ENCODE results near the gene GTPBP3.

The GTPBP3 gene

GRCh38 chr19:17332677-17333581 is 4.4 kb upstream of the GTPBP3 start:
- Histone ChIP-seq H3K9ac (ENCODE audit: low read length) (no peak overlapping the region), H3K23ac (ENCODE audit: low read length) (no peak overlapping the region), H3K36me3 (ENCODE audit: control insufficient read depth in 1 of 2, insufficient read depth in 2 of 2, low read length in 2 of 2) (peaks cover 2 to 10% of the 10 kb centered on the region in 2 experiments), H3K4ac (ENCODE audit: low read depth, low read length) (no peak overlapping the region), H3K27ac (ENCODE audit: low read depth, low read length) (no peak overlapping the region), H3K4me1 (ENCODE audit: control insufficient read depth in 1 of 2, insufficient read depth in 2 of 2, low read length in 2 of 2) (peaks cover 20 to 22% of the 10 kb centered on the region in 2 experiments), H2AK5ac (ENCODE audit: low read length) (no peak overlapping the region), H3K4me2 (ENCODE audit: low read length) (no peak overlapping the region), H2BK120ac (ENCODE audit: insufficient read depth, low read length, poor library complexity) (no peak overlapping the region), H3K18ac (ENCODE audit: low read length) (peak overlapping the region; percentile 1), H3K79me1 (ENCODE audit: low read length) (peaks cover 30% of the 10 kb centered on the region), H3K14ac (ENCODE audit: low read length) (no peak overlapping the region), H3K9me3 (ENCODE audit: insufficient read depth, low read depth, low read length) (peaks cover 4% of the 10 kb centered on the region), H4K12ac (ENCODE audit: low read depth, low read length) (no peak overlapping the region), H4K8ac (ENCODE audit: low read depth, low read length) (no peak overlapping the region), H4K91ac (ENCODE audit: low read depth, low read length) (no peak overlapping the region), H2AFZ (ENCODE audit: insufficient read depth, low read length, poor library complexity) (no peak overlapping the region), H2BK12ac (ENCODE audit: low read length) (no peak overlapping the region), H3K4me3 (ENCODE audit: low read depth, low read length) (peak overlapping the region; percentile 7), H3K27me3 (ENCODE audit: insufficient read depth, low read length) (no peaks in the 10 kb centered on the region), H2BK5ac (ENCODE audit: low read depth, low read length, poor library complexity) (no peak overlapping the region), H3K79me2 (ENCODE audit: control insufficient read depth, insufficient read depth, low read length, poor library complexity) (peaks cover 9% of the 10 kb centered on the region)
- no CpG with 5 or more reads among the region's 45 CpGs for WGBS (ENCODE audit: extremely low coverage, insufficient coverage, insufficient read length)
- DNase-seq: peak in 1 of 2 donors; percentile 28

GRCh38 chr19:17333611-17334413 is 3.5 kb upstream of the GTPBP3 start:
- Histone ChIP-seq H3K14ac (ENCODE audit: low read length) (peak overlapping the region; percentile 90), H3K27me3 (ENCODE audit: insufficient read depth, low read length) (no peaks in the 10 kb centered on the region), H4K91ac (ENCODE audit: low read depth, low read length) (peak overlapping the region; percentile 90), H3K79me1 (ENCODE audit: low read length) (peaks cover 26% of the 10 kb centered on the region), H2AFZ (ENCODE audit: insufficient read depth, low read length, poor library complexity) (peak overlapping the region; percentile 96), H4K8ac (ENCODE audit: low read depth, low read length) (peak overlapping the region; percentile 88), H3K4me1 (ENCODE audit: control insufficient read depth in 1 of 2, insufficient read depth in 2 of 2, low read length in 2 of 2) (peaks cover 24 to 25% of the 10 kb centered on the region in 2 experiments), H3K36me3 (ENCODE audit: control insufficient read depth in 1 of 2, insufficient read depth in 2 of 2, low read length in 2 of 2) (peaks cover 2 to 10% of the 10 kb centered on the region in 2 experiments), H3K79me2 (ENCODE audit: control insufficient read depth, insufficient read depth, low read length, poor library complexity) (peaks cover 5% of the 10 kb centered on the region), H3K4me2 (ENCODE audit: low read length) (peak overlapping the region; percentile 90), H3K4ac (ENCODE audit: low read depth, low read length) (peak overlapping the region; percentile 6), H2AK5ac (ENCODE audit: low read length) (peak overlapping the region; percentile 63), H3K9me3 (ENCODE audit: insufficient read depth, low read depth, low read length) (peaks cover 4% of the 10 kb centered on the region), H3K18ac (ENCODE audit: low read length) (peak overlapping the region; percentile 19), H2BK120ac (ENCODE audit: insufficient read depth, low read length, poor library complexity) (peak overlapping the region; percentile 64), H3K23ac (ENCODE audit: low read length) (no peak overlapping the region), H3K27ac (ENCODE audit: low read depth, low read length) (peak overlapping the region; percentile 70), H2BK12ac (ENCODE audit: low read length) (peak overlapping the region; percentile 25), H3K4me3 (ENCODE audit: low read depth, low read length) (peak overlapping the region; percentile 89), H3K9ac (ENCODE audit: low read length) (no peak overlapping the region), H2BK5ac (ENCODE audit: low read depth, low read length, poor library complexity) (no peak overlapping the region), H4K12ac (ENCODE audit: low read depth, low read length) (peak overlapping the region; percentile 20)
- DNase-seq: peak in 1 of 2 donors; percentile 15
- no CpG with 5 or more reads among the region's 52 CpGs for WGBS (ENCODE audit: extremely low coverage, insufficient coverage, insufficient read length)

- peaks cover 5% of the 10 kb centered on the region for H3K79me2 ChIP-seq (ENCODE audit: control insufficient read depth, insufficient read depth, low read length, poor library complexity)
- H2BK12ac ChIP-seq (ENCODE audit: low read length): peak within 1 kb of the TSS; percentile 27
Measured at GRCh38 chr19:17334414-17335409, 2.6 kb upstream of the GTPBP3 start, which contains the start of gene ANO8. ANO8 (minus strand) TSS chr19:17334855; CDS start chr19:17334670, 185 bp downstream.

More at GRCh38 chr19:17334414-17335409, 2.6 kb upstream of the GTPBP3 start, which contains the start of gene ANO8:
- DNase-seq: peak; percentile 93 to 96
- H4K91ac ChIP-seq (ENCODE audit: low read depth, low read length): peak within 1 kb of the TSS; percentile 90
- peak within 1 kb of the TSS; percentile 89 for H3K4me3 ChIP-seq (ENCODE audit: low read depth, low read length)
- peaks cover 2 to 12% of the 10 kb centered on the region in 2 experiments for H3K36me3 ChIP-seq (ENCODE audit: control insufficient read depth in 1 of 2, insufficient read depth in 2 of 2, low read length in 2 of 2)
- peak within 1 kb of the TSS; percentile 70 for H3K27ac ChIP-seq (ENCODE audit: low read depth, low read length)
- peak within 1 kb of the TSS; percentile 63 for H2AK5ac ChIP-seq (ENCODE audit: low read length)
- peak within 1 kb of the TSS; percentile 96 for H2AFZ ChIP-seq (ENCODE audit: insufficient read depth, low read length, poor library complexity)
- H3K23ac ChIP-seq (ENCODE audit: low read length): no peak within 1 kb of the TSS
- peak within 1 kb of the TSS; percentile 68 for H3K4ac ChIP-seq (ENCODE audit: low read depth, low read length)
- H2BK120ac ChIP-seq (ENCODE audit: insufficient read depth, low read length, poor library complexity): peak within 1 kb of the TSS; percentile 67
- H3K18ac ChIP-seq (ENCODE audit: low read length): peak within 1 kb of the TSS; percentile 79
- H3K4me2 ChIP-seq (ENCODE audit: low read length): peak within 1 kb of the TSS; percentile 90
- peaks cover 26% of the 10 kb centered on the region for H3K79me1 ChIP-seq (ENCODE audit: low read length)
- peak within 1 kb of the TSS; percentile 73 for H4K12ac ChIP-seq (ENCODE audit: low read depth, low read length)
- H3K27me3 ChIP-seq (ENCODE audit: insufficient read depth, low read length): no peaks in the 10 kb centered on the region
- peak within 1 kb of the TSS; percentile 88 for H4K8ac ChIP-seq (ENCODE audit: low read depth, low read length)
- peak within 1 kb of the TSS; percentile 90 for H3K14ac ChIP-seq (ENCODE audit: low read length)
- H3K4me1 ChIP-seq (ENCODE audit: control insufficient read depth in 1 of 2, insufficient read depth in 2 of 2, low read length in 2 of 2): peaks cover 19 to 20% of the 10 kb centered on the region in 2 experiments
- peak within 1 kb of the TSS; percentile 80 for H3K9ac ChIP-seq (ENCODE audit: low read length)
- H3K9me3 ChIP-seq (ENCODE audit: insufficient read depth, low read depth, low read length): peaks cover 4% of the 10 kb centered on the region
- no CpG with 5 or more reads among the region's 86 CpGs for WGBS (ENCODE audit: extremely low coverage, insufficient coverage, insufficient read length)
- H2BK5ac ChIP-seq (ENCODE audit: low read depth, low read length, poor library complexity): peak within 1 kb of the TSS; percentile 58
